ENCODE results near the gene DDX59. TPM values are rescaled to one million over a fixed set of nuclear protein-coding genes. Genes with fewer than 3 reads are reported as not detected.

Gene DDX59
- total and polyA plus RNA-seq, 9 of the 15 experiments (the other 6 are each of a cell fraction or from before 2014, with no cell fraction given) = 8.3 to 30.4 (median 19.8) TPM

DNA sequence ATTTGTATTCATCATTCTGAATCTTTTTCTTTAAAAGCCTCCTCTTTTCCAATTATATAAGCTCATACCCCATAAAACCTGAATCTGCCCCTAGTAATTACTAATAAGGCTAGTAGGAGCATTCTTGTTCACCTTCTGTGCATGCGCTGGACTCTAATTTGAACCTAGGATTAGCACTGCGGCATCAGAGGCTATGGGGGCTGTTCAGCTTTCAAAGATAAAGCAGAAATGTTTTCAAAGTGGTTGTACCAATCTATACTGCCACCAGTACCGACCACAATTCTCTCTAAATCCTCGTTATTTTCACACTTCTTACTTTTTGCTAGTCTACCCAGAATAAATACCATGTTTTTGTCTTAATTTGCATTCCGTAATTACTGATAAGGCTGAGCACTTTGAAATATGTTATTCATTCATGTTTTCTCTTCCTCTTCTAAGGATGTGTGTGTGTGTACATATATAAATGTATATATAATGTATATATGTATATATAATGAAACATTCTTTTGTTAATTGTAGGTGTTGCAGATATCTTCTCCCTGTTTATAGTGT is 1.6 kb upstream of the DDX59 start:
- H3K9ac ChIP-seq (ENCODE audit: insufficient read depth in 1 of 2, low read depth in 2 of 2, low read length in 2 of 2) = peak overlapping the region; percentile 12 to 98; a peak in 3 of 4 replicates
- 8% methylated on average over 5 of the region's 5 CpGs for WGBS (ENCODE audit: insufficient coverage, low coverage, missing lambda C conversion rate)
- ChIA-PET POLR2A (interaction anchor here (0.7 to 3.2 kb wide), 12 partner anchors 9 to 50 kb away, joined by 3 to 28 read pairs (median 11); partner anchors contain the start of gene KIF14), CTCF (ENCODE audit: low intra/inter-chr PET ratio) (interaction anchor here (0.7 kb wide), 1 partner anchor 49 kb away, joined by 6 read pairs; no protein-coding TSS in a partner anchor)
- BruUV-seq (replicated peaks) = no TSS peak
- H3K4me1 ChIP-seq (replicated peaks in 1 of 2; ENCODE audit: control insufficient read depth in 2 of 2, insufficient read depth in 2 of 2, low read length in 2 of 2) = peaks cover 13 to 19% of the 10 kb centered on the region in 2 experiments; a peak in 4 of 5 replicates
- H3K9me3 ChIP-seq (replicated peaks; ENCODE audit: control insufficient read depth, insufficient read depth, low read depth, low read length) = no peaks in the 10 kb centered on the region
- intact Hi-C loops (cut with micrococcal nuclease) = loop anchor here (2.0 kb wide), 1 partner anchor 67 kb away; the partner anchor contains the start of gene CAMSAP2
- H3K36me3 ChIP-seq (ENCODE audit: control insufficient read depth, insufficient read depth, low read length) = peaks cover 2% of the 10 kb centered on the region; the same call in 2 of the 3 replicates
- no peaks in the 10 kb centered on the region for H3K27me3 ChIP-seq (ENCODE audit: control insufficient read depth in 2 of 2, insufficient read depth in 2 of 2, low read length in 2 of 2)
- FAIRE-seq (peak; percentile 60), DNase-seq (ENCODE audit: extremely low read depth in 1 of 4, low spot score in 3 of 4) (peak in 2 of 4 experiments; percentile 51 to 65), ATAC-seq (0 out of 3 replicates have a peak, but pooled peaks have one; percentile 6)
- in situ Hi-C loops (cut with MboI) = no loop called here
- peak overlapping the region; percentile 83 for H3K4me3 ChIP-seq
- H4K20me1 ChIP-seq (replicated peaks; ENCODE audit: control insufficient read depth, insufficient read depth, low read length) = no peaks in the 10 kb centered on the region
- H3K27ac ChIP-seq (ENCODE audit: extremely low read depth, low read depth, low read length) = peak overlapping the region; percentile 98
- H2AFZ ChIP-seq (ENCODE audit: low read depth, low read length) = peak overlapping the region; percentile 88
- no peaks in the 10 kb centered on the region for H3K9me1 ChIP-seq (ENCODE audit: control insufficient read depth, insufficient read depth, low read length)
- H3K79me2 ChIP-seq (ENCODE audit: control insufficient read depth, insufficient read depth, low read length) = peaks cover 24% of the 10 kb centered on the region
- H3K4me2 ChIP-seq (ENCODE audit: insufficient read depth, low read length) = peak overlapping the region; percentile 79
- TF ChIP-seq ZC3H4 (CRISPR knock-in tag; IDR thresholded peaks at IDR 0.05; ENCODE audit: borderline replicate concordance) (no peak), PCBP2 (IDR thresholded peaks at IDR 0.05; ENCODE audit: low read depth, low read length, poor library complexity, severe bottlenecking) (no peak), POLR3A (IDR thresholded peaks at IDR 0.05; ENCODE audit: borderline replicate concordance, extremely low read depth, insufficient read depth, insufficient read length) (no peak), ZNF639 (CRISPR knock-in tag; conservative IDR thresholded peaks at IDR 0.05 in 1 of 2, IDR thresholded peaks at IDR 0.05 in 1 of 2) (peak in 1 of 2 experiments; percentile 27; a peak in 1 of 4 replicates), RBBP5 (IDR thresholded peaks at IDR 0.05; ENCODE audit: borderline replicate concordance, insufficient read depth, low read length, poor library complexity, severe bottlenecking) (no peak), NRF1 (conservative IDR thresholded peaks at IDR 0.05 in 1 of 2, IDR thresholded peaks at IDR 0.05 in 1 of 2) (peak; percentile 81 to 85), TARDBP (IDR thresholded peaks at IDR 0.05) (0 out of 2 replicates have a peak, but pooled peaks have one; percentile 34), SMARCA4 (IDR thresholded peaks at IDR 0.05) (peak; percentile 53), SMARCE1 (IDR thresholded peaks at IDR 0.05) (peak; percentile 48; the same call in 1 of the 2 replicates), ZSCAN29 (IDR thresholded peaks at IDR 0.05) (no peak), FIP1L1 (IDR thresholded peaks at IDR 0.05; ENCODE audit: low read depth, low read length, poor library complexity, severe bottlenecking) (no peak), MEIS2 (IDR thresholded peaks at IDR 0.05; ENCODE audit: partially characterized antibody) (no peak), PTBP1 (IDR thresholded peaks at IDR 0.05; ENCODE audit: low read depth, low read length) (no peak), TAF1 (IDR thresholded peaks at IDR 0.05; ENCODE audit: control insufficient read depth, extremely low read depth, insufficient read depth, low read length, severe bottlenecking) (peak; percentile 30), FUS (optimal IDR thresholded peaks at IDR 0.05; ENCODE audit: low read depth, low read length) (no peak), KAT7 (CRISPR knock-in tag; IDR thresholded peaks at IDR 0.05; ENCODE audit: borderline replicate concordance) (no peak)
- TF ChIP-seq, protein P1, sequence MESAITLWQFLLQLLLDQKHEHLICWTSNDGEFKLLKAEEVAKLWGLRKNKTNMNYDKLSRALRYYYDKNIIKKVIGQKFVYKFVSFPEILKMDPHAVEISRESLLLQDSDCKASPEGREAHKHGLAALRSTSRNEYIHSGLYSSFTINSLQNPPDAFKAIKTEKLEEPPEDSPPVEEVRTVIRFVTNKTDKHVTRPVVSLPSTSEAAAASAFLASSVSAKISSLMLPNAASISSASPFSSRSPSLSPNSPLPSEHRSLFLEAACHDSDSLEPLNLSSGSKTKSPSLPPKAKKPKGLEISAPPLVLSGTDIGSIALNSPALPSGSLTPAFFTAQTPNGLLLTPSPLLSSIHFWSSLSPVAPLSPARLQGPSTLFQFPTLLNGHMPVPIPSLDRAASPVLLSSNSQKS (CRISPR knock-in tag; IDR thresholded peaks at IDR 0.05) = no peak

Measured in K562 (cell line).